GM12873 (cell line): ENCODE data around the gene CDKN2AIP.
A peak's percentile ranks its signal among the peaks of the same experiment; 100 is the strongest.

ENCODE experiments used
- CTCF ChIP-seq: IDR thresholded peaks from 2 replicates; pipeline ENCODE4 v1.5.1; 2012; ENCODE audit warnings: low read depth, mild to moderate bottlenecking, moderate library complexity, low read length, control low read depth; ENCODE audit not compliant: insufficient read depth; ENCODE audit errors: missing control alignments

The CDKN2AIP gene

GRCh38 chr4:183469936-183470335 lies 25.5 kb downstream of the CDKN2AIP start:
- TF ChIP-seq CTCF, result no peak

- TF ChIP-seq CTCF, result no peak
These were observed 26.4 kb downstream of the CDKN2AIP start for GRCh38 chr4:183470821-183471220.

GRCh38 chr4:183471946-183472708 lies 27.7 kb downstream of the CDKN2AIP start:
- peak; percentile 76 for TF ChIP-seq CTCF

- TF ChIP-seq CTCF, result no peak
These were observed 33.7 kb downstream of the CDKN2AIP start for GRCh38 chr4:183478123-183478522.

- TF ChIP-seq CTCF, result no peak
These were observed 34.5 kb downstream of the CDKN2AIP start for GRCh38 chr4:183478926-183479325.

- no peak for TF ChIP-seq CTCF
These were observed 39.6 kb downstream of the CDKN2AIP start for GRCh38 chr4:183483997-183484396.

GRCh38 chr4:183485411-183486160 lies 41.1 kb downstream of the CDKN2AIP start:
- TF ChIP-seq CTCF, result no peak
